Keratinocyte (primary cell): ENCODE data around the gene SKAP1. TPM values are rescaled to one million over a fixed set of nuclear protein-coding genes. Genes with fewer than 3 reads are reported as not detected.

Experiments
- DNase-seq: peaks from one replicate; pipeline ENCODE4 v3.0.0-alpha.2; 2011; ENCODE audit warnings: low read depth, missing footprints, low spot score
- FAIRE-seq: peaks from 2 replicates; lab custom pipeline; 2011; peaks lifted over from hg19 to GRCh38; lab: Jason Lieb, UNC
- H2AFZ ChIP-seq: 2 replicates; pipeline ENCODE4 v1.6.0; 2012; ENCODE audit warnings: low read length, control low read depth, inconsistent platforms; ENCODE audit not compliant: control insufficient read depth
- H3K27ac ChIP-seq: 2 replicates; pipeline ENCODE4 v1.5.1; 2011; ENCODE audit warnings: low read length; ENCODE audit not compliant: control insufficient read depth, insufficient read depth
- H3K27me3 ChIP-seq: 3 replicates; pipeline ENCODE4 v1.6.0; 2011; ENCODE audit warnings: low read length; ENCODE audit not compliant: control insufficient read depth, insufficient read depth; ENCODE audit errors: extremely low read depth
- H3K36me3 ChIP-seq, 2 experiments: 2 replicates in 1 of 2; 3 replicates in 1 of 2; pipeline ENCODE4 v1.5.1; 2011; ENCODE audit warnings: low read length in 2 of 2, mild to moderate bottlenecking in 1 of 2; ENCODE audit not compliant: control insufficient read depth in 2 of 2, insufficient read depth in 2 of 2; ENCODE audit errors: extremely low read depth in 1 of 2
- H3K4me1 ChIP-seq: 3 replicates; pipeline ENCODE4 v1.5.1; 2011; ENCODE audit warnings: low read length; ENCODE audit not compliant: control insufficient read depth, insufficient read depth; ENCODE audit errors: extremely low read depth
- H3K4me2 ChIP-seq: 3 replicates; pipeline ENCODE4 v1.6.0; 2011; ENCODE audit warnings: low read depth, low read length; ENCODE audit not compliant: control insufficient read depth, insufficient read depth; ENCODE audit errors: extremely low read depth
- H3K4me3 ChIP-seq, 3 experiments: fragments of 200-600 bp in 1 of 3; sonication (generic) in 1 of 3; 2 replicates in 2 of 3; 3 replicates in 1 of 3; pipeline ENCODE4 v1.5.1; 2011 to 2016; ENCODE audit warnings: low read length in 3 of 3, mild to moderate bottlenecking in 3 of 3, control low read depth in 2 of 3, inconsistent platforms in 1 of 3, low read depth in 1 of 3, mixed read lengths in 1 of 3, mixed run types in 1 of 3, moderate library complexity in 1 of 3; ENCODE audit not compliant: control insufficient read depth in 2 of 3, insufficient read depth in 2 of 3; ENCODE audit errors: extremely low read depth in 1 of 3
- H3K79me2 ChIP-seq: 2 replicates; pipeline ENCODE4 v1.6.0; 2012; ENCODE audit warnings: low read length; ENCODE audit not compliant: control insufficient read depth, insufficient read depth
- H3K9ac ChIP-seq: 3 replicates; pipeline ENCODE4 v1.6.0; 2011; ENCODE audit warnings: low read length; ENCODE audit not compliant: control insufficient read depth, insufficient read depth; ENCODE audit errors: extremely low read depth
- H3K9me1 ChIP-seq: 3 replicates; pipeline ENCODE4 v1.6.0; 2011; ENCODE audit warnings: low read length; ENCODE audit not compliant: control insufficient read depth, insufficient read depth; ENCODE audit errors: extremely low read depth
- H3K9me3 ChIP-seq: 2 replicates; pipeline ENCODE4 v1.5.1; 2012; ENCODE audit warnings: low read depth, low read length; ENCODE audit not compliant: control insufficient read depth
- H4K20me1 ChIP-seq: 3 replicates; pipeline ENCODE4 v1.6.0; 2011; ENCODE audit warnings: low read length; ENCODE audit not compliant: control insufficient read depth, insufficient read depth; ENCODE audit errors: extremely low read depth
- CTCF ChIP-seq, 3 experiments: IDR thresholded peaks in 1 of 3; conservative IDR thresholded peaks in 1 of 3; optimal IDR thresholded peaks in 1 of 3; 2 replicates in 2 of 3; 3 replicates in 1 of 3; pipeline versions ENCODE3 to v1.5.1; 2011; ENCODE audit warnings: low read length in 3 of 3, mild to moderate bottlenecking in 3 of 3, moderate library complexity in 2 of 3, control low read depth in 1 of 3, inconsistent platforms in 1 of 3; ENCODE audit not compliant: insufficient read depth in 2 of 3; ENCODE audit errors: extremely low read depth in 1 of 3
- EZH2 ChIP-seq: IDR thresholded peaks from one replicate; pipeline ENCODE4 v1.6.1; 2012; ENCODE audit warnings: inconsistent platforms, mild to moderate bottlenecking, low read length, moderate library complexity
- dilution Hi-C: fragments of 300-500 bp; cut with MboI; formaldehyde crosslinking; loops from one replicate; pipeline ENCODE4 v1.7.0; 2020; ENCODE audit warnings: low sequenced_read_pairs; ENCODE audit not compliant: extremely low pct_ligation_motif_present
- polyA plus RNA-seq, 5 experiments: library from polyadenylated mRNA; depleted of rRNA in 3 of 5; stranded (reverse) in 3 of 5; stranded (forward) in 1 of 5; unstranded in 1 of 5; fragments of >200 nt; gene quantifications; 1 replicate in 1 of 5; 2 replicates in 3 of 5; 3 replicates in 1 of 5; pipeline versions ENCODE4 v1.2.1 to v1.2.3, GENCODE V29; 2011 to 2012; ENCODE audit warnings: missing spikeins in 2 of 5, low read depth in 1 of 5, low replicate concordance in 1 of 5

The SKAP1 gene
- polyA plus RNA-seq, 1 donor (not counting 4 experiments of a cell fraction or from before 2014, with no cell fraction given), result not detected

GRCh38 chr17:48113201-48113676 lies 316.8 kb downstream of the SKAP1 start:
- H3K9ac ChIP-seq, result no peak overlapping the region
- H3K9me1 ChIP-seq, result no peaks in the 10 kb centered on the region
- FAIRE-seq, result no peak
- H3K4me1 ChIP-seq, result no peaks in the 10 kb centered on the region
- H3K27ac ChIP-seq, result no peak overlapping the region
- peaks cover 10 to 19% of the 10 kb centered on the region in 2 experiments for H3K36me3 ChIP-seq
- DNase-seq, result no peak
- no peak overlapping the region for H2AFZ ChIP-seq
- peaks cover 39% of the 10 kb centered on the region for H3K79me2 ChIP-seq
- no peaks in the 10 kb centered on the region for H4K20me1 ChIP-seq
- H3K9me3 ChIP-seq, result no peaks in the 10 kb centered on the region
- H3K4me2 ChIP-seq, result no peak overlapping the region
- dilution Hi-C loops, result no loop called here
- H3K4me3 ChIP-seq, result no peak overlapping the region
- no peaks in the 10 kb centered on the region for H3K27me3 ChIP-seq
- TF ChIP-seq CTCF (optimal IDR thresholded peaks at IDR 0.05 in 1 of 3, IDR thresholded peaks at IDR 0.05 in 1 of 3, conservative IDR thresholded peaks at IDR 0.05 in 1 of 3; ENCODE audit: extremely low read depth in 1 of 3, insufficient read depth in 2 of 3, low read length in 3 of 3) (no peak), EZH2 (no peak)

- no peaks in the 10 kb centered on the region for H3K9me1 ChIP-seq
- H3K4me1 ChIP-seq, result no peaks in the 10 kb centered on the region
- no peak overlapping the region for H3K4me2 ChIP-seq
- DNase-seq (no peak), FAIRE-seq (no peak)
- H3K79me2 ChIP-seq, result peaks cover 44% of the 10 kb centered on the region
- no peak overlapping the region for H2AFZ ChIP-seq
- H3K36me3 ChIP-seq, result peaks cover 8 to 19% of the 10 kb centered on the region in 2 experiments
- dilution Hi-C loops, result no loop called here
- no peak overlapping the region for H3K4me3 ChIP-seq
- no peak overlapping the region for H3K27ac ChIP-seq
- H3K9ac ChIP-seq, result no peak overlapping the region
- no peak for TF ChIP-seq CTCF (optimal IDR thresholded peaks at IDR 0.05 in 1 of 3, IDR thresholded peaks at IDR 0.05 in 1 of 3, conservative IDR thresholded peaks at IDR 0.05 in 1 of 3; ENCODE audit: extremely low read depth in 1 of 3, insufficient read depth in 2 of 3, low read length in 3 of 3)
- no peak for TF ChIP-seq EZH2
- H3K9me3 ChIP-seq, result no peaks in the 10 kb centered on the region
- H3K27me3 ChIP-seq, result no peaks in the 10 kb centered on the region
- H4K20me1 ChIP-seq, result no peaks in the 10 kb centered on the region
Measured at GRCh38 chr17:48111937-48112241, 318.1 kb downstream of the SKAP1 start.
